Upper lobe of left lung (tissue), 6 donors: ENCODE data around the gene DTNA. TPM values are rescaled to one million over a fixed set of nuclear protein-coding genes. Genes with fewer than 3 reads are reported as not detected.

Source experiments
- ATAC-seq, 2 donors: fragments of 200-7000 bp; cut with Tn5 transposase; one replicate each; pipeline ENCODE4 v1.9.1; 2022; ENCODE audit warnings: mild to moderate bottlenecking in 2 of 2, moderate library complexity in 2 of 2; ENCODE audit not compliant: low FRiP score in 2 of 2
- DNase-seq, 2 donors: peaks; one replicate each; pipeline ENCODE4 v3.0.0-alpha.2; 2019 to 2020
- H3K27ac ChIP-seq, 4 donors: fragments of 200-600 bp; sonication (generic); one replicate each; pipeline ENCODE4 v1.5.1; 2016 to 2019
- H3K27me3 ChIP-seq, 4 donors: fragments of 200-600 bp; sonication (generic); one replicate each; pipeline ENCODE4 v1.5.1; 2017 to 2019
- H3K36me3 ChIP-seq, 4 donors: fragments of 200-600 bp; sonication (generic); one replicate each; pipeline ENCODE4 v1.5.1; 2016 to 2019
- H3K4me1 ChIP-seq, 4 donors: fragments of 200-600 bp; sonication (generic); one replicate each; pipeline ENCODE4 v1.5.1; 2018 to 2019
- H3K4me3 ChIP-seq, 4 donors: fragments of 200-600 bp; sonication (generic); one replicate each; pipeline ENCODE4 v1.5.1; 2017 to 2019; ENCODE audit warnings: mild to moderate bottlenecking in 2 of 4, moderate library complexity in 1 of 4
- H3K9me3 ChIP-seq, 4 donors: fragments of 200-600 bp; sonication (generic); one replicate each; pipeline ENCODE4 v1.5.1; 2018 to 2019
- EP300 ChIP-seq, 4 donors: sonication (generic); formaldehyde crosslinking; IDR thresholded peaks; one replicate each; pipeline ENCODE4 v1.5.1; 2017; ENCODE audit warnings: antibody characterized with exemption in 4 of 4, control low read depth in 2 of 4
- POLR2A ChIP-seq, 4 donors: fragments of 450-650 bp; IDR thresholded peaks; one replicate each; pipeline ENCODE4 v1.5.1; 2016 to 2017; ENCODE audit warnings: antibody characterized with exemption in 4 of 4, mild to moderate bottlenecking in 2 of 4
- POLR2AphosphoS5 ChIP-seq, 2 donors: sonication (generic); formaldehyde crosslinking; IDR thresholded peaks; one replicate each; pipeline ENCODE4 v1.5.1; 2017; ENCODE audit warnings: antibody characterized with exemption in 2 of 2
- WGBS, 2 donors: methylation state at CpG; one replicate each; pipeline ENCODE4 v1.1.5; 2017 to 2018; 5-methylcytosine and 5-hydroxymethylcytosine counted together
- total RNA-seq, 6 donors: library from RNA; depleted of rRNA in 4 of 6; stranded (reverse); fragments of >200 nt in 4 of 6; gene quantifications; one replicate each; pipeline versions ENCODE4 v1.1.0 to v1.2.1, GENCODE V29; 2016 to 2021
- TF ChIP-seq, protein P1 (sequence below), 6 experiments: fragments of 450-650 bp in 4 of 6; fragments of 200-600 bp in 2 of 6; sonication (generic) in 2 of 6; IDR thresholded peaks; one replicate each; pipeline ENCODE4 v1.5.1; 2016 to 2019; ENCODE audit warnings: antibody characterized with exemption in 6 of 6
- donor health status: DM: no; HTN: no; CAD: no; lungs with moderate emphysema.
- donor health status: DM: no; HTN: yes; CAD: no; lungs with severe emphysema.

The DTNA gene
- total RNA-seq, 6 donors from 2014 or later = 7.2 to 25.1 (median 16.7) TPM

DNA sequence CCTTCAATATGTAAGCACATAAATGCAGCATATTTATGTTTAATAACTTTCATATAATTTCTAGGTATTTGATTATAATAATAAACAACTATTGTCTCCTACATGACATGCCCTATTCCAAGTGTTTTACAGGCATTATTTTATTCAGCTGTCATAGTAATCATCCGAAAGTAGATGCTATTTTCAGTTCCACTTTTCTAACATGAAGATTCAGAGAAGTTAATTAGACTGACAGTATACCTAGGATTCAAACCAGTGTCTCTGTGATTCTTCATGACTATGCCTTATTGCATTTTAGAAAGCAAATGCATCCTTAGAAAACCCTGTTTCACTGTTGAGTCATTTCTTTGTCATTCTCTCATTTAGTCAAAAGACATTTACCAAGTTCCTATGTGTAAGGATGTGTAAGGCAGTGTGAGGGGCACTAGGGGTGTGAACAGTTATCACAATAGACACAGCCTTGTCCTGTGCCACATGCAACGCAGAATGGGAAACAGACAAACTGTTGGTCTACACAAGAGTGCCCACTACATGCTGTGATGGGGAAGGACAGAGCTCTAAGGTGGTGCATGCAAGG is 79.8 kb downstream of the DTNA start:
- TF ChIP-seq EP300 (IDR thresholded peaks at IDR 0.05) (no peak), POLR2AphosphoS5 (IDR thresholded peaks at IDR 0.05) (no peak), POLR2A (IDR thresholded peaks at IDR 0.05) (no peak)
- TF ChIP-seq, protein P1, sequence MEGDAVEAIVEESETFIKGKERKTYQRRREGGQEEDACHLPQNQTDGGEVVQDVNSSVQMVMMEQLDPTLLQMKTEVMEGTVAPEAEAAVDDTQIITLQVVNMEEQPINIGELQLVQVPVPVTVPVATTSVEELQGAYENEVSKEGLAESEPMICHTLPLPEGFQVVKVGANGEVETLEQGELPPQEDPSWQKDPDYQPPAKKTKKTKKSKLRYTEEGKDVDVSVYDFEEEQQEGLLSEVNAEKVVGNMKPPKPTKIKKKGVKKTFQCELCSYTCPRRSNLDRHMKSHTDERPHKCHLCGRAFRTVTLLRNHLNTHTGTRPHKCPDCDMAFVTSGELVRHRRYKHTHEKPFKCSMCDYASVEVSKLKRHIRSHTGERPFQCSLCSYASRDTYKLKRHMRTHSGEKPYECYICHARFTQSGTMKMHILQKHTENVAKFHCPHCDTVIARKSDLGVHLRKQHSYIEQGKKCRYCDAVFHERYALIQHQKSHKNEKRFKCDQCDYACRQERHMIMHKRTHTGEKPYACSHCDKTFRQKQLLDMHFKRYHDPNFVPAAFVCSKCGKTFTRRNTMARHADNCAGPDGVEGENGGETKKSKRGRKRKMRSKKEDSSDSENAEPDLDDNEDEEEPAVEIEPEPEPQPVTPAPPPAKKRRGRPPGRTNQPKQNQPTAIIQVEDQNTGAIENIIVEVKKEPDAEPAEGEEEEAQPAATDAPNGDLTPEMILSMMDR (IDR thresholded peaks at IDR 0.05) = no peak
- Histone ChIP-seq H3K27ac (no peak overlapping the region), H3K27me3 (no peaks in the 10 kb centered on the region), H3K4me3 (no peak overlapping the region), H3K36me3 (no peaks in the 10 kb centered on the region), H3K4me1 (no peaks in the 10 kb centered on the region), H3K9me3 (no peaks in the 10 kb centered on the region)
- DNase-seq (no peak), ATAC-seq (no peak)
- 70 to 72% methylated on average over 2 of the region's 2 CpGs for WGBS, 2 donors

GRCh38 chr18:34794348-34794747 is 84.2 kb downstream of the DTNA start:
- Histone ChIP-seq H3K27ac (no peak overlapping the region), H3K36me3 (no peaks in the 10 kb centered on the region), H3K27me3 (no peaks in the 10 kb centered on the region), H3K4me1 (no peaks in the 10 kb centered on the region), H3K9me3 (no peaks in the 10 kb centered on the region), H3K4me3 (no peak overlapping the region)
- TF ChIP-seq POLR2AphosphoS5 (IDR thresholded peaks at IDR 0.05) = no peak
- no peak for TF ChIP-seq POLR2A (IDR thresholded peaks at IDR 0.05)
- TF ChIP-seq, protein P1 (IDR thresholded peaks at IDR 0.05) = no peak
- 79 to 83% methylated on average over 3 of the region's 3 CpGs for WGBS, 2 donors
- ATAC-seq (no peak), DNase-seq (no peak)

DNA sequence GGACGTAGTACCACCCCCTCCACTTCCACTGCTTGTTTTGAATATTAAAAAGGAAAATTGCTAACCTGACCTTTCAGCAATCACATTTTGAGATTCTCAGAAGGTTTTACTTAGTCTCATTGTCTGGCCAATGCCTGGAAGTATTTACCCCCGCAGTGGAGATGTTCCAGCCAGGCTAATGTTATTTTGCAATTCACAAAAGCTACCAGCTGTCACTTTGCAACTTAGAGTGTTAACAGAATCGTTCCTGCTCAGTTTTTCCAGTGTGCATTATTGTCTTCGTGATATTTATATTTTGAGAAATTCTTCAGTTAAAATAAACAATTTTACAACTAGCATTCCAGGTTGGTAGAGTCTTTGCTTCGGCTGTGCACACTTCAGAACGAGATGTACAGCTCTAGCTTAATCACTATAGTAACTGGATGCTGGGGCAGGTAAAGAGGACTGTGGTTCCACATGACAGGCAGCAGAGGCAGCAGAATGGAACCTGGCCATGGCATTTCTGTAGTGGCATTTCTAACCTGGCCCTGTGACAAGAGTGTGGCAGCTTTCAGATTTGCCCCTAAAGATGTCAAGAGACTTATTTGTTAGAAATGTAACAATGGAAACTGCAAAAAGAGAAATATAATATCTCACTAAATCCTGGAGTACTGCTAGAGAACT is 85.1 kb downstream of the DTNA start:
- no peak overlapping the region for H3K4me3 ChIP-seq
- H3K9me3 ChIP-seq = no peaks in the 10 kb centered on the region
- no peaks in the 10 kb centered on the region for H3K27me3 ChIP-seq
- DNase-seq (no peak), ATAC-seq (no peak)
- 41 to 56% methylated on average over 6 of the region's 6 CpGs for WGBS, 2 donors
- no peak for TF ChIP-seq POLR2A (IDR thresholded peaks at IDR 0.05)
- TF ChIP-seq EP300 (IDR thresholded peaks at IDR 0.05) = no peak
- no peak for TF ChIP-seq POLR2AphosphoS5 (IDR thresholded peaks at IDR 0.05)
- TF ChIP-seq, protein P1 (IDR thresholded peaks at IDR 0.05) = no peak
- no peak overlapping the region for H3K27ac ChIP-seq
- H3K4me1 ChIP-seq = no peaks in the 10 kb centered on the region
- H3K36me3 ChIP-seq = no peaks in the 10 kb centered on the region

DNA sequence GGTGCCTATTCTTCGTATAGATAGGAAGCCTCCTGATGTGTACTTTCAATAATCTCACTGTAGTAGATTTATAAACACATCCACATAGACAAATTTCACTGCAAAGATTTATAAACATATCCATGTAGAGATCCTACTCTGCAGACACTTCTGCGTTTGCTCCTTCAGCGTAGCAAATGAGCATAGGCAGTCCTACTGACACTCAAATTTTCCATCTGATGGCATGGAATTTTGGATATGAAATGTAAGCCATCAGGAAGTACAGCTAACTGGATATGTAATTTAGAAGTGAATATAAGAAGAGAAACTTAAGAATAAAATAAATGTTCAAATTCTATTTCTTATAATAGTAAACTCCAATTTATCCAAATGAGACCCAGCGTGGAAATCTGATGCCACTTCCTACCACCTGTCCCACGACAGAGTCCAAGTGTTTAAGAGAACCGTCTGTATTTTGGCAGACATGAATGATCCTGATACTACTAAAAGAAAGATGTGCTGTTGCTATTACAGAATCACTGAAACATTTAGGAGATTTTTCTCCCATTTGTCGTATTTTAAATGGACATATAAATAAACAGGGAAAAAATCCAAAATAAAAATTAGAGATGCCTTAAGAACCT is 86.0 kb downstream of the DTNA start:
- 72% methylated on average over 7 of the region's 7 CpGs for WGBS, 2 donors
- no peak overlapping the region for H3K4me3 ChIP-seq
- no peak overlapping the region for H3K27ac ChIP-seq
- DNase-seq (no peak), ATAC-seq (no peak)
- H3K36me3 ChIP-seq = no peaks in the 10 kb centered on the region
- no peak for TF ChIP-seq EP300 (IDR thresholded peaks at IDR 0.05)
- TF ChIP-seq POLR2AphosphoS5 (IDR thresholded peaks at IDR 0.05) = no peak
- no peak for TF ChIP-seq POLR2A (IDR thresholded peaks at IDR 0.05)
- TF ChIP-seq, protein P1 (IDR thresholded peaks at IDR 0.05) = no peak
- no peaks in the 10 kb centered on the region for H3K27me3 ChIP-seq
- H3K4me1 ChIP-seq = no peaks in the 10 kb centered on the region
- no peaks in the 10 kb centered on the region for H3K9me3 ChIP-seq
